Activated CD8-positive, alpha-beta memory T cell treated with anti-CD3 and anti-CD28 coated beads for 4 hours (primary cell): ENCODE results near the gene BAAT.
"Not testable (repeated sequence)": the region's sequence is repeated elsewhere in the genome, so short reads cannot be mapped to it uniquely, and the experiment has no call there.

Experiments used
- DNase-seq, 2 donors: peaks; one replicate each; pipeline ENCODE4 v3.0.0-alpha.2; 2020; ENCODE audit warnings: low read depth in 2 of 2

Gene BAAT

GRCh38 chr9:101384873-101385536, at the start of gene BAAT:
BAAT (minus strand) TSS chr9:101385006; CDS start chr9:101371404, 13,602 bp downstream.
- DNase-seq = not testable (repeated sequence)

- DNase-seq = no peak
Measured at GRCh38 chr9:101433229-101433628, 48.4 kb upstream of the BAAT start.

GRCh38 chr9:101432740-101433139, 47.9 kb upstream of the BAAT start:
- DNase-seq = no peak

GRCh38 chr9:101432171-101432570, 47.4 kb upstream of the BAAT start:
- no peak for DNase-seq

GRCh38 chr9:101429736-101430135, 44.9 kb upstream of the BAAT start:
- no peak for DNase-seq

GRCh38 chr9:101428909-101429308, 44.1 kb upstream of the BAAT start:
- no peak for DNase-seq

GRCh38 chr9:101427957-101428655, 43.3 kb upstream of the BAAT start:
- DNase-seq = no peak

GRCh38 chr9:101427358-101427757, 42.6 kb upstream of the BAAT start:
- DNase-seq = no peak

GRCh38 chr9:101421653-101422065, 36.9 kb upstream of the BAAT start:
- DNase-seq = no peak

GRCh38 chr9:101419863-101420262, 35.1 kb upstream of the BAAT start:
- DNase-seq = no peak

GRCh38 chr9:101418518-101419430, 34.0 kb upstream of the BAAT start:
- DNase-seq = no peak

- DNase-seq = no peak
Measured at GRCh38 chr9:101417977-101418376, 33.2 kb upstream of the BAAT start.

- no peak for DNase-seq
Measured at GRCh38 chr9:101417389-101417788, 32.6 kb upstream of the BAAT start.

- DNase-seq = no peak
Measured at GRCh38 chr9:101415578-101415977, 30.8 kb upstream of the BAAT start.

- DNase-seq = no peak
Measured at GRCh38 chr9:101414839-101415238, 30.0 kb upstream of the BAAT start.

- no peak for DNase-seq
Measured at GRCh38 chr9:101409079-101409477, 24.3 kb upstream of the BAAT start.

GRCh38 chr9:101408374-101409078, 23.7 kb upstream of the BAAT start:
- DNase-seq = no peak

- no peak for DNase-seq
Measured at GRCh38 chr9:101403516-101404285, 18.9 kb upstream of the BAAT start.

GRCh38 chr9:101400120-101400519, 15.3 kb upstream of the BAAT start:
- no peak for DNase-seq

GRCh38 chr9:101399643-101399970, 14.8 kb upstream of the BAAT start:
- no peak for DNase-seq
